ENCODE data around the gene MYORG. TPM values are rescaled to one million over a fixed set of nuclear protein-coding genes. Genes with fewer than 3 reads are reported as not detected.

MYORG gene
- total RNA-seq, 3 donors from 2014 or later, result 2.9 to 11.5 (median 6.4) TPM

- Histone ChIP-seq H3K4me3 (no peak overlapping the region), H3K9me3 (no peaks in the 10 kb centered on the region), H3K27ac (no peak overlapping the region), H3K4me1 (no peaks in the 10 kb centered on the region), H3K36me3 (no peaks in the 10 kb centered on the region), H3K27me3 (no peaks in the 10 kb centered on the region)
- intact Hi-C loops (cut with DNase I; ENCODE audit: low total_unique reads), result no loop called here
- no peak for TF ChIP-seq CTCF (IDR thresholded peaks at IDR 0.05)
- no peak for TF ChIP-seq POLR2AphosphoS5 (IDR thresholded peaks at IDR 0.05)
- TF ChIP-seq POLR2A (IDR thresholded peaks at IDR 0.05), result no peak
- no peak for DNase-seq (ENCODE audit: low spot score in 2 of 2)
These were observed 9.0 kb upstream of the MYORG start for GRCh38 chr9:34385561-34386230.

- TF ChIP-seq CTCF (IDR thresholded peaks at IDR 0.05) (no peak), POLR2AphosphoS5 (IDR thresholded peaks at IDR 0.05) (no peak), POLR2A (IDR thresholded peaks at IDR 0.05) (no peak)
- DNase-seq (ENCODE audit: low spot score in 2 of 2), result no peak
- no peak overlapping the region for H3K4me3 ChIP-seq
- H3K27ac ChIP-seq, result no peak overlapping the region
- no peaks in the 10 kb centered on the region for H3K27me3 ChIP-seq
- no peaks in the 10 kb centered on the region for H3K9me3 ChIP-seq
- intact Hi-C loops (cut with DNase I; ENCODE audit: low total_unique reads), result no loop called here
- H3K4me1 ChIP-seq, result peaks cover 0 to 6% of the 10 kb centered on the region in 2 donors
- no peaks in the 10 kb centered on the region for H3K36me3 ChIP-seq
These were observed 7.9 kb upstream of the MYORG start for GRCh38 chr9:34384368-34385165.

- Histone ChIP-seq H3K9me3 (no peaks in the 10 kb centered on the region), H3K36me3 (no peaks in the 10 kb centered on the region), H3K27me3 (no peaks in the 10 kb centered on the region), H3K27ac (no peak overlapping the region), H3K4me1 (peaks cover 0 to 6% of the 10 kb centered on the region in 2 donors), H3K4me3 (no peak overlapping the region)
- intact Hi-C loops (cut with DNase I; ENCODE audit: low total_unique reads), result no loop called here
- TF ChIP-seq POLR2A (IDR thresholded peaks at IDR 0.05) (no peak), POLR2AphosphoS5 (IDR thresholded peaks at IDR 0.05) (no peak), CTCF (IDR thresholded peaks at IDR 0.05) (no peak)
- no peak for DNase-seq (ENCODE audit: low spot score in 2 of 2)
These were observed 7.2 kb upstream of the MYORG start for GRCh38 chr9:34383904-34384303.

GRCh38 chr9:34382879-34383278, 6.2 kb upstream of the MYORG start:
- Histone ChIP-seq H3K4me3 (no peak overlapping the region), H3K36me3 (no peaks in the 10 kb centered on the region), H3K27me3 (no peaks in the 10 kb centered on the region), H3K9me3 (no peaks in the 10 kb centered on the region), H3K4me1 (peaks cover 0 to 6% of the 10 kb centered on the region in 2 donors), H3K27ac (no peak overlapping the region)
- TF ChIP-seq CTCF (IDR thresholded peaks at IDR 0.05) (no peak), POLR2AphosphoS5 (IDR thresholded peaks at IDR 0.05) (no peak), POLR2A (IDR thresholded peaks at IDR 0.05) (no peak)
- DNase-seq (ENCODE audit: low spot score in 2 of 2), result no peak
- intact Hi-C loops (cut with DNase I; ENCODE audit: low total_unique reads), result no loop called here

- Histone ChIP-seq H3K27me3 (no peaks in the 10 kb centered on the region), H3K4me3 (no peak overlapping the region), H3K4me1 (peaks cover 0 to 6% of the 10 kb centered on the region in 2 donors), H3K36me3 (no peaks in the 10 kb centered on the region), H3K9me3 (no peaks in the 10 kb centered on the region), H3K27ac (no peak overlapping the region)
- intact Hi-C loops (cut with DNase I; ENCODE audit: low total_unique reads), result no loop called here
- DNase-seq (ENCODE audit: low spot score in 2 of 2), result no peak
- TF ChIP-seq POLR2AphosphoS5 (IDR thresholded peaks at IDR 0.05) (no peak), POLR2A (IDR thresholded peaks at IDR 0.05) (no peak), CTCF (IDR thresholded peaks at IDR 0.05) (no peak)
These were observed 5.4 kb upstream of the MYORG start for GRCh38 chr9:34382054-34382453.

Data from breast epithelium (tissue), 4 donors.